ENCODE measurements around the gene BCL7C. TPM values are rescaled to one million over a fixed set of nuclear protein-coding genes. Genes with fewer than 3 reads are reported as not detected.
"Not testable (repeated sequence)": the region's sequence is repeated elsewhere in the genome, so short reads cannot be mapped to it uniquely, and the experiment has no call there.

BCL7C gene
- total RNA-seq, 2 experiments from 2014 or later = 25.6 to 25.7 TPM

GRCh38 chr16:30875871-30876801, 17.7 kb downstream of the BCL7C start:
- peaks cover 18% of the 10 kb centered on the region for H3K36me3 Mint-ChIP-seq
- peaks cover 34% of the 10 kb centered on the region for H3K4me1 Mint-ChIP-seq (ENCODE audit: low read depth)
- intact Hi-C loops (cut with micrococcal nuclease) = loop anchor here (1.0 to 10.0 kb wide), 6 partner anchors 19 to 221 kb away; partner anchors contain the start of genes BCL7C, FBRS and PRR14
- no peaks in the 10 kb centered on the region for H3K9me3 Mint-ChIP-seq
- H3K27me3 Mint-ChIP-seq = no peaks in the 10 kb centered on the region
- H3K4me3 Mint-ChIP-seq = peak overlapping the region; percentile 96
- peak overlapping the region; percentile 90 for H3K27ac Mint-ChIP-seq
- DNase-seq = peak; percentile 38
- CTCF ChIA-PET = interaction anchor here (1.5 to 4.9 kb wide), 4 partner anchors 25 to 77 kb away, joined by 3 to 33 read pairs (median 16); no protein-coding TSS in a partner anchor
- POLR2A ChIA-PET = interaction anchor here (0.7 to 2.5 kb wide), 2 partner anchors 25 to 31 kb away, joined by 5 to 13 read pairs; no protein-coding TSS in a partner anchor

GRCh38 chr16:30874821-30875717, 18.8 kb downstream of the BCL7C start:
- DNase-seq = peak; percentile 93
- peaks cover 34% of the 10 kb centered on the region for H3K4me1 Mint-ChIP-seq (ENCODE audit: low read depth)
- ChIA-PET CTCF (interaction anchor here (0.8 to 4.9 kb wide), 5 partner anchors 21 to 70 kb away, joined by 3 to 33 read pairs (median 6); partner anchors contain the start of gene CTF1), POLR2A (interaction anchor here (0.7 to 3.0 kb wide), 6 partner anchors 17 to 100 kb away, joined by 3 to 14 read pairs (median 5); partner anchors contain the start of gene CTF1)
- peaks cover 18% of the 10 kb centered on the region for H3K36me3 Mint-ChIP-seq
- peak overlapping the region; percentile 96 for H3K4me3 Mint-ChIP-seq
- intact Hi-C loops (cut with micrococcal nuclease) = loop anchor here (1.0 to 10.0 kb wide), 4 partner anchors 28 to 220 kb away; partner anchors contain the start of genes FBRS and PRR14
- peak overlapping the region; percentile 90 for H3K27ac Mint-ChIP-seq
- H3K27me3 Mint-ChIP-seq = no peaks in the 10 kb centered on the region
- no peaks in the 10 kb centered on the region for H3K9me3 Mint-ChIP-seq

- POLR2A ChIA-PET = interaction anchor here (0.7 to 3.0 kb wide), 6 partner anchors 18 to 99 kb away, joined by 3 to 14 read pairs (median 5); partner anchors contain the start of gene CTF1
- DNase-seq = no peak
- Mint-ChIP-seq H3K36me3 (peaks cover 18% of the 10 kb centered on the region), H3K27me3 (no peaks in the 10 kb centered on the region), H3K4me1 (ENCODE audit: low read depth) (peaks cover 34% of the 10 kb centered on the region), H3K27ac (peak overlapping the region; percentile 90), H3K9me3 (no peaks in the 10 kb centered on the region), H3K4me3 (peak overlapping the region; percentile 96)
- CTCF ChIA-PET = interaction anchor here (0.8 to 4.9 kb wide), 5 partner anchors 22 to 69 kb away, joined by 3 to 33 read pairs (median 6); partner anchors contain the start of gene CTF1
- intact Hi-C loops (cut with micrococcal nuclease) = loop anchor here (2.0 to 10.0 kb wide), 3 partner anchors 28 to 220 kb away; partner anchors contain the start of genes FBRS and PRR14
Observed at GRCh38 chr16:30874244-30874820, 19.5 kb downstream of the BCL7C start.

GRCh38 chr16:30870904-30871303, 23.0 kb downstream of the BCL7C start:
- CTCF ChIA-PET = interaction anchor here (2.7 kb wide), 1 partner anchor 26 kb away, joined by 16 read pairs; no protein-coding TSS in a partner anchor
- no peak overlapping the region for H3K27ac Mint-ChIP-seq
- POLR2A ChIA-PET = no interaction called here
- H3K27me3 Mint-ChIP-seq = no peaks in the 10 kb centered on the region
- intact Hi-C loops (cut with micrococcal nuclease) = loop anchor here (10.0 kb wide), 1 partner anchor 216 kb away; the partner anchor contains the start of genes FBRS and PRR14
- H3K36me3 Mint-ChIP-seq = peaks cover 9% of the 10 kb centered on the region
- H3K9me3 Mint-ChIP-seq = no peaks in the 10 kb centered on the region
- H3K4me1 Mint-ChIP-seq (ENCODE audit: low read depth) = peaks cover 20% of the 10 kb centered on the region
- DNase-seq = no peak
- H3K4me3 Mint-ChIP-seq = no peak overlapping the region

DNA sequence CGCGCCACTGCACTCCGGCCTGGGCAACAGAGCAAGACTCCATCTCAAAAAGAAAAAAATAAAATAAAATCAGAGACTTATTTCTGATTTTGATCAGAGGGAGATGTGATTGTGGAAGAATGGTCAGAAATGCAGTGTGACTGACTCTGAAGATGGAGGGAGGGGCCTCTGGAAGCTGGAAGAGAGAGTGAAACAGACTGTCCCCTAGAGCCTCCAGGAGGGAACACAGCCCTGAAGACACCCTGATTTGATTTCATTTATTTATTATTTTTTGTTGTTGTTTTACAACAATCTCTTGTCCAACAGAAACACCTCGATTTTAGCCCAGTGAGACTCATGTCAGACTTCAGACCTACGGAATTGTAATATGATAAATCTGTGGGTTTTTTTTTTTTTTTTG, 26.1 kb downstream of the BCL7C start:
- no peak overlapping the region for H3K27ac Mint-ChIP-seq
- no peaks in the 10 kb centered on the region for H3K27me3 Mint-ChIP-seq
- POLR2A ChIA-PET = interaction anchor here (0.6 kb wide), 1 partner anchor 15 kb away, joined by 3 read pairs; no protein-coding TSS in a partner anchor
- intact Hi-C loops (cut with micrococcal nuclease) = no loop called here
- DNase-seq = no peak
- no peak overlapping the region for H3K4me3 Mint-ChIP-seq
- H3K4me1 Mint-ChIP-seq (ENCODE audit: low read depth) = peaks cover 7% of the 10 kb centered on the region
- CTCF ChIA-PET = interaction anchor here (3.0 kb wide), 1 partner anchor 22 kb away, joined by 11 read pairs; no protein-coding TSS in a partner anchor
- peaks cover 3% of the 10 kb centered on the region for H3K36me3 Mint-ChIP-seq
- no peaks in the 10 kb centered on the region for H3K9me3 Mint-ChIP-seq

DNA sequence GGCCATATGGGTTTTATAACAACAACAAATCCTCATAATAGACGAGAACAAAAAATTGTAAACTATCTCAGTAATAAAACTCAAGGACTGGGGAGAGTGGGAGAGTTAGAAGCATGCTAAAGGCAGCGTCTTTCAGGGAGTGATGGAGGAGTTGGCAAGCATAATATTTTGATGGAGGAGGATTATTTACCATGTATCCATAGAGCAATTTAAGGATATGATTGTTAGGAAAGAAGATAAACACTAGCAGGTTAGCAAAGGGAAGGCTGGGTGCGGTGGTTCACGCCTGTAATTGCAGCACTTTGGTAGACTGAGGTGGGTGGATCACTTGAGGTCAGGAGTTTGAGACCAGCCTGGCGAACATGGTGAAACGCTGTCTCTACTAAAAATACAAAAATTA, 27.8 kb downstream of the BCL7C start:
- POLR2A ChIA-PET = no interaction called here
- no peaks in the 10 kb centered on the region for H3K27me3 Mint-ChIP-seq

GRCh38 chr16:30863178-30863577, 30.7 kb downstream of the BCL7C start:
- intact Hi-C loops (cut with micrococcal nuclease); H3K4me3 Mint-ChIP-seq; DNase-seq; H3K27ac Mint-ChIP-seq; H3K36me3 Mint-ChIP-seq; H3K9me3 Mint-ChIP-seq; H3K4me1 Mint-ChIP-seq (ENCODE audit: low read depth); CTCF ChIA-PET; H3K27me3 Mint-ChIP-seq; POLR2A ChIA-PET: not testable (repeated sequence)

More for the DNA sequence above, 27.8 kb downstream of the BCL7C start:
- Mint-ChIP-seq H3K4me1 (ENCODE audit: low read depth) (no peaks in the 10 kb centered on the region), H3K4me3 (no peak overlapping the region), H3K9me3 (no peaks in the 10 kb centered on the region), H3K27ac (no peak overlapping the region), H3K36me3 (no peaks in the 10 kb centered on the region)
- intact Hi-C loops (cut with micrococcal nuclease) = no loop called here
- DNase-seq = no peak
- CTCF ChIA-PET = interaction anchor here (3.0 kb wide), 1 partner anchor 21 kb away, joined by 11 read pairs; no protein-coding TSS in a partner anchor

GRCh38 chr16:30860729-30861128, 33.1 kb downstream of the BCL7C start:
- H3K27me3 Mint-ChIP-seq; H3K27ac Mint-ChIP-seq; H3K4me1 Mint-ChIP-seq (ENCODE audit: low read depth); intact Hi-C loops (cut with micrococcal nuclease); H3K36me3 Mint-ChIP-seq; H3K9me3 Mint-ChIP-seq; POLR2A ChIA-PET; H3K4me3 Mint-ChIP-seq; CTCF ChIA-PET; DNase-seq: not testable (repeated sequence)

DNA sequence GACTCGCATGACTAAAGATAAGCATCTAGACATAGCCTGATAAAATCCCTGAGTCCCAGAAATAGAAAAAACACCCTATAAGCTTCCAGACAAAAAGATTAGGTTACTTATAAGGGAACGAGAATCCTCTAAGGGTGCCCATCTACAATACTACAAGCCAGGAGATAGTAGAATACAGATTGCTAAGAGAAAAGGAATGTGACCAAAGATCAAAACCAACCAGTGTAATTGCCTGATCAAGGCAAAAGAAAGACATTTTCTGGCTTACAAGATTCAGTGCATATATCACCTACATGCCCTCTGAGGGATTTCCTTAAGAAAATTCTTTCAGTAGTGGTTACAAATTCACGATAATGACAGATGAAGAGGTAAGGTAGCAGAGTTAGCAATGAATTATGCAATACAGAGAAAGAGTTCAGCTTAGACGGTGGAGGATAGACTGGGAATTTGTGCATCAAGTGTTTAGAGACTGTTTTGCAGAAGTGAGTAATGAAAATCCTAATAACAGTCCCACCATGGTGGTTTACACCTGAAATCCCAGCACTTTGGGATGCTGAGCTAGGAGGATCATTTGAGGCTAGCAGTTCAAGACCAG, 35.0 kb downstream of the BCL7C start:
- Mint-ChIP-seq H3K36me3 (no peaks in the 10 kb centered on the region), H3K27ac (no peak overlapping the region), H3K4me1 (ENCODE audit: low read depth) (no peaks in the 10 kb centered on the region), H3K9me3 (no peaks in the 10 kb centered on the region), H3K4me3 (no peak overlapping the region), H3K27me3 (no peaks in the 10 kb centered on the region)
- DNase-seq = no peak
- CTCF ChIA-PET = no interaction called here
- POLR2A ChIA-PET = no interaction called here
- intact Hi-C loops (cut with micrococcal nuclease) = no loop called here

DNA sequence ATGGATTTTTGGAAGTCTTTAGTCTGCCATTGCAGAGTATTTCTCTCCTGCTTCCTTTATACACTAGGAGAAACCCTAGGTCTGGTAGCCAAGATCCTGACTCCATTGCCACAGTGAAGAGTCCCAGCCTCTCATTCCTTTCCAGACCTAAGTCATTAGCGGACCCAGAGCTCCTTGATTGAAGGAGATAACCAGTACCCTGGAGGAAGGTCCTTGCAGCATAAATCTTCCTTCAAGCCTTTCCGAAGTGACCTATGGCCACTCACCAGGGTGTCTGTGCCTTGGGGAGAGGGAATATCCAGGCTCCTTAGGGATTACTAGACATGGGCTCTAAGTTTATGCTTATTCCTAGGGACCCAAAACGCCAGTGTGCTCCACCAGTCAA, 35.8 kb downstream of the BCL7C start:
- H3K9me3 Mint-ChIP-seq = no peaks in the 10 kb centered on the region
- H3K4me1 Mint-ChIP-seq (ENCODE audit: low read depth) = no peaks in the 10 kb centered on the region
- POLR2A ChIA-PET = no interaction called here
- H3K36me3 Mint-ChIP-seq = no peaks in the 10 kb centered on the region
- H3K27ac Mint-ChIP-seq = no peak overlapping the region
- intact Hi-C loops (cut with micrococcal nuclease) = no loop called here
- no peak for DNase-seq
- no peaks in the 10 kb centered on the region for H3K27me3 Mint-ChIP-seq
- CTCF ChIA-PET = no interaction called here
- H3K4me3 Mint-ChIP-seq = no peak overlapping the region

DNA sequence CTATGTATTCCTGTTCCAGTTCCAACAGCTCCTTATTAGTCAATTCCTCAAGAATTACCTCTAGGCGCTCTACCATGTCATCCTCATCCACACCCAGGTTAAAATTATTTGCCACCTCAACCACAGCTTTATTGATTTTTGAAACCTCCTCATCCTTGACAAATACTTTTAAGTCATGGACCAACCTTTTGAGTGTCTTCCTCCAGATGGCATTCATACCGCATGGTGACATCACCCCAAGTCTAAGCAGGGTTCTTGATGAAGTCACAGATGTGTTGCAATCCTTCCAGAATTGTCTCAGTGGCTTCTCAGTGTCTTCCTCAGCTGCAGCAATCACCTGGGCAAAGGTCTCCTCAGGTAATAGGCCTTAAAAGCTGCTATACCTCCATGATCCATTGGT, 40.1 kb downstream of the BCL7C start:
- H3K36me3 Mint-ChIP-seq = no peaks in the 10 kb centered on the region
- no peak overlapping the region for H3K27ac Mint-ChIP-seq
- H3K4me3 Mint-ChIP-seq = no peak overlapping the region
- H3K4me1 Mint-ChIP-seq (ENCODE audit: low read depth) = no peaks in the 10 kb centered on the region
- ChIA-PET CTCF (interaction anchor here (1.1 to 2.1 kb wide), 5 partner anchors 9 to 88 kb away, joined by 3 to 16 read pairs (median 5); no protein-coding TSS in a partner anchor), POLR2A (no interaction called here)
- no peaks in the 10 kb centered on the region for H3K9me3 Mint-ChIP-seq
- intact Hi-C loops (cut with micrococcal nuclease) = no loop called here
- H3K27me3 Mint-ChIP-seq = no peaks in the 10 kb centered on the region
- no peak for DNase-seq
